Stomach (tissue), 9 donors: ENCODE measurements around the gene GREB1L. TPM values are rescaled to one million over a fixed set of nuclear protein-coding genes. Genes with fewer than 3 reads are reported as not detected.

Experiments used
- DNase-seq, 2 donors: peaks; one replicate each; pipeline versions ENCODE4 v3.0.0 to v3.0.0-alpha.2; 2013 to 2019
- H3K27ac ChIP-seq, 5 donors: fragments of 200-600 bp in 4 of 5; sonication (generic) in 4 of 5; one replicate each; pipeline ENCODE4 v1.5.1; 2013 to 2019; ENCODE audit warnings: mild to moderate bottlenecking in 1 of 5, moderate library complexity in 1 of 5
- H3K27me3 ChIP-seq, 3 donors: fragments of 200-600 bp; sonication (generic); one replicate each; pipeline ENCODE4 v1.5.1; 2017 to 2019; ENCODE audit warnings: mixed run types in 1 of 3
- H3K36me3 ChIP-seq, 4 donors: fragments of 200-600 bp; sonication (generic); 1 replicate in 3 of 4; 2 replicates in 1 of 4; pipeline ENCODE4 v1.5.1; 2016 to 2019
- H3K4me1 ChIP-seq, 4 donors: fragments of 200-600 bp; sonication (generic); one replicate each; pipeline ENCODE4 v1.5.1; 2016 to 2019
- H3K4me3 ChIP-seq, 4 donors: fragments of 200-600 bp; sonication (generic) in 3 of 4; one replicate each; pipeline ENCODE4 v1.5.1; 2016 to 2019; ENCODE audit warnings: mild to moderate bottlenecking in 1 of 4
- H3K9me3 ChIP-seq, 4 donors: fragments of 200-600 bp; sonication (generic); one replicate each; pipeline ENCODE4 v1.5.1; 2016 to 2019
- CTCF ChIP-seq, 7 experiments: fragments of 450-650 bp in 4 of 7; fragments of 200-600 bp in 3 of 7; sonication (generic) in 3 of 7; IDR thresholded peaks; one replicate each; pipeline ENCODE4 v1.5.1; 2016 to 2019; ENCODE audit warnings: antibody characterized with exemption in 7 of 7, control low read depth in 2 of 7, mild to moderate bottlenecking in 1 of 7
- EP300 ChIP-seq: sonication (generic); formaldehyde crosslinking; IDR thresholded peaks from one replicate; pipeline ENCODE4 v1.6.1; 2017; ENCODE audit warnings: antibody characterized with exemption
- POLR2A ChIP-seq, 4 donors: fragments of 450-650 bp; IDR thresholded peaks; one replicate each; pipeline ENCODE4 v1.6.1; 2016; ENCODE audit warnings: antibody characterized with exemption in 4 of 4, control low read depth in 2 of 4, mild to moderate bottlenecking in 1 of 4, moderate library complexity in 1 of 4
- POLR2AphosphoS5 ChIP-seq, 3 donors: sonication (generic); formaldehyde crosslinking; IDR thresholded peaks; one replicate each; pipeline ENCODE4 v1.6.1; 2016; ENCODE audit warnings: antibody characterized with exemption in 3 of 3
- WGBS, 5 donors: extraction: QIAGEN DNeasy Blood & Tissue Kit in 3 of 5; methylation state at CpG; one replicate each; pipeline versions ENCODE4 v1.1.5 to v1.1.7; 2013 to 2018; 5-methylcytosine and 5-hydroxymethylcytosine counted together
- intact Hi-C: fragments of 100-400 bp; cut with DNase I; formaldehyde crosslinking; loops from one replicate; pipeline ENCODE4 v1.15.1; 2023; ENCODE audit warnings: low total_unique reads
- polyA plus RNA-seq, 3 donors: library from polyadenylated mRNA; stranded (reverse); fragments of 200-250 nt; gene quantifications; one replicate each; pipeline ENCODE4 v1.2.3, GENCODE V29; 2013
- total RNA-seq, 5 donors: library from RNA; depleted of rRNA; stranded (reverse); fragments of >200 nt; gene quantifications; one replicate each; pipeline versions ENCODE4 v1.1.0 to v1.2.3, GENCODE V29; 2014 to 2016
- donor health status: healthy with polysubstance abuse.
- donor health status: Bipolar disorder and iron deficiency.
- donor health status: healthy.

GREB1L gene
- total and polyA plus RNA-seq, 8 donors: 0.15 to 77.6 (median 0.45) TPM; not detected in 1

GRCh38 chr18:21548647-21549046, 306.6 kb downstream of the GREB1L start:
- H3K36me3 ChIP-seq: peaks cover 0 to 86% (median 68%) of the 10 kb centered on the region in 4 donors
- no peaks in the 10 kb centered on the region for H3K4me1 ChIP-seq
- intact Hi-C loops: no loop called here
- WGBS, 5 donors: 98 to 100% (median 100%) methylated on average over 2 of the region's 2 CpGs
- no peaks in the 10 kb centered on the region for H3K27me3 ChIP-seq
- H3K27ac ChIP-seq: no peak overlapping the region
- H3K9me3 ChIP-seq: no peaks in the 10 kb centered on the region
- H3K4me3 ChIP-seq: no peak overlapping the region
- no peak for TF ChIP-seq CTCF (IDR thresholded peaks at IDR 0.05)
- TF ChIP-seq POLR2AphosphoS5 (IDR thresholded peaks at IDR 0.05): no peak
- no peak for TF ChIP-seq POLR2A (IDR thresholded peaks at IDR 0.05)
- TF ChIP-seq EP300: no peak
- DNase-seq: no peak

GRCh38 chr18:21550510-21550970, 308.5 kb downstream of the GREB1L start:
- TF ChIP-seq POLR2A (IDR thresholded peaks at IDR 0.05): no peak
- no peak for DNase-seq
- WGBS, 5 donors: 82 to 87% (median 86%) methylated on average over 11 of the region's 11 CpGs
- Histone ChIP-seq H3K9me3 (no peaks in the 10 kb centered on the region), H3K4me3 (no peak overlapping the region), H3K27ac (no peak overlapping the region), H3K27me3 (no peaks in the 10 kb centered on the region), H3K4me1 (no peaks in the 10 kb centered on the region), H3K36me3 (peaks cover 0 to 86% (median 69%) of the 10 kb centered on the region in 4 donors)
- intact Hi-C loops: no loop called here

GRCh38 chr18:21557607-21558253, 315.7 kb downstream of the GREB1L start:
- Histone ChIP-seq H3K27me3 (no peaks in the 10 kb centered on the region), H3K4me1 (peaks cover 0 to 4% (median 2%) of the 10 kb centered on the region in 4 donors), H3K9me3 (no peaks in the 10 kb centered on the region), H3K36me3 (peaks cover 18 to 90% (median 82%) of the 10 kb centered on the region in 4 donors), H3K4me3 (no peak overlapping the region), H3K27ac (peak overlapping the region in 2 of 5 donors; percentile 12 to 38)
- intact Hi-C loops: no loop called here
- peak in 1 of 2 donors; percentile 14 for DNase-seq
- no peak for TF ChIP-seq EP300
- TF ChIP-seq POLR2AphosphoS5 (IDR thresholded peaks at IDR 0.05): no peak
- no peak for TF ChIP-seq POLR2A (IDR thresholded peaks at IDR 0.05)
- TF ChIP-seq CTCF (IDR thresholded peaks at IDR 0.05): no peak
- WGBS, 5 donors: 57 to 64% (median 63%) methylated on average over 6 of the region's 6 CpGs

GRCh38 chr18:21559195-21559594, 317.2 kb downstream of the GREB1L start:
- H3K4me3 ChIP-seq: no peak overlapping the region
- no peak overlapping the region for H3K27ac ChIP-seq
- no peak for DNase-seq
- peaks cover 0 to 4% (median 2%) of the 10 kb centered on the region in 4 donors for H3K4me1 ChIP-seq
- no peaks in the 10 kb centered on the region for H3K9me3 ChIP-seq
- intact Hi-C loops: no loop called here
- TF ChIP-seq CTCF (IDR thresholded peaks at IDR 0.05) (no peak), POLR2A (IDR thresholded peaks at IDR 0.05) (no peak), POLR2AphosphoS5 (IDR thresholded peaks at IDR 0.05) (no peak), EP300 (no peak)
- H3K36me3 ChIP-seq: peaks cover 31 to 91% (median 88%) of the 10 kb centered on the region in 4 donors
- H3K27me3 ChIP-seq: no peaks in the 10 kb centered on the region

- no peaks in the 10 kb centered on the region for H3K9me3 ChIP-seq
- H3K4me1 ChIP-seq: peaks cover 0 to 13% (median 0%) of the 10 kb centered on the region in 4 donors
- peaks cover 15 to 92% (median 89%) of the 10 kb centered on the region in 4 donors for H3K36me3 ChIP-seq
- intact Hi-C loops: no loop called here
- no peak overlapping the region for H3K4me3 ChIP-seq
- no peak overlapping the region for H3K27ac ChIP-seq
- no peak for TF ChIP-seq POLR2A (IDR thresholded peaks at IDR 0.05)
- TF ChIP-seq POLR2AphosphoS5 (IDR thresholded peaks at IDR 0.05): no peak
- TF ChIP-seq EP300: no peak
- TF ChIP-seq CTCF (IDR thresholded peaks at IDR 0.05): no peak
- no peaks in the 10 kb centered on the region for H3K27me3 ChIP-seq
- DNase-seq: no peak
These were observed 329.7 kb downstream of the GREB1L start for GRCh38 chr18:21571772-21572171.
